Activated naive CD4-positive, alpha-beta T cell treated with Interleukin-2 at 50 U/mL for 16 hours (primary cell): Measurements from ENCODE around the gene KLRD1.
A peak's percentile ranks its signal among the peaks of the same experiment; 100 is the strongest.
"Not testable (repeated sequence)": the region's sequence is repeated elsewhere in the genome, so short reads cannot be mapped to it uniquely, and the experiment has no call there.

Source experiments
- DNase-seq: peaks from one replicate; pipeline ENCODE4 v3.0.0-alpha.2; 2020

Gene KLRD1, protein sequence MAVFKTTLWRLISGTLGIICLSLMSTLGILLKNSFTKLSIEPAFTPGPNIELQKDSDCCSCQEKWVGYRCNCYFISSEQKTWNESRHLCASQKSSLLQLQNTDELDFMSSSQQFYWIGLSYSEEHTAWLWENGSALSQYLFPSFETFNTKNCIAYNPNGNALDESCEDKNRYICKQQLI

GRCh38 chr12:10307630-10308029 lies at the start of gene KLRD1:
KLRD1 (plus strand) TSS chr12:10307870; CDS start chr12:10308078, 208 bp downstream.
- no peak for DNase-seq

- DNase-seq: no peak
Measured at GRCh38 chr12:10260927-10261326, 46.7 kb upstream of the KLRD1 start.

- no peak for DNase-seq
Measured at GRCh38 chr12:10268037-10268436, 39.6 kb upstream of the KLRD1 start.

DNA sequence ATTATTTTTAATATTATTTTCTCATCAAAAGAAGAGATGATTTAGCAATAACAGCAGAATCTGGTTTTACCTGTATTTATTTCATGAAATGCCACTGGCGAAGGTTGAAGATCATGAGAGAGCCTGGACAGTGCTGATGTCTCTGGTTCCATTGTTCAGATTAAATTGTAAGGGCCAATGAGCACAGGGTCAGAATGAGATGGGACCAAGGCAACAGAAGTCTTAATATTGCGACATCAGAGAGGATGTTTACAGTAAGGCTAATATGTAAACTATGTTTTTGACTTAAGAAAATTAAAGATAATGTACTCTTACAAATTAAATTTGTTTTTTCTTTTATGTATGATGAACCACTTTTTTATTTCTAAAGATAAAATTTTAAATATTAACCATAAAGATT lies 35.2 kb upstream of the KLRD1 start:
- no peak for DNase-seq

DNA sequence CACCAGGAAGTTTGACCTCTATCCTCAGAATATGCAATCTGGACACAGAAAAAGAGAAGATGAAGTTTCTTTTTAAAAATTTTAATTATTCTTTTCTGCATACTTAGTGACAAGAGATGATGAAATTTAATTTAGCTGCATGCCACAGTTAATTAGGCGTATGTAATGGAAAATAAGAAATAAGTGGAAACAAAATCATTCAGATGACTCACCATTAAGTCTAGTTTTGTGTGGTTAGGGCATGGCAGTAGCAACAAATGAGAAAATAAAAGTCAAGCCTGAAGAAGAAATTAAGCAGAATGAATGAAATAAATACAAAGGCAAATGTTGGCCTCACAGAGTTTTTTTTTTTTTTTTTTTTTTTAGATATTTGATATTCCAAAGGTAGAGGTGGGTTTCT lies 30.9 kb upstream of the KLRD1 start:
- no peak for DNase-seq

DNA sequence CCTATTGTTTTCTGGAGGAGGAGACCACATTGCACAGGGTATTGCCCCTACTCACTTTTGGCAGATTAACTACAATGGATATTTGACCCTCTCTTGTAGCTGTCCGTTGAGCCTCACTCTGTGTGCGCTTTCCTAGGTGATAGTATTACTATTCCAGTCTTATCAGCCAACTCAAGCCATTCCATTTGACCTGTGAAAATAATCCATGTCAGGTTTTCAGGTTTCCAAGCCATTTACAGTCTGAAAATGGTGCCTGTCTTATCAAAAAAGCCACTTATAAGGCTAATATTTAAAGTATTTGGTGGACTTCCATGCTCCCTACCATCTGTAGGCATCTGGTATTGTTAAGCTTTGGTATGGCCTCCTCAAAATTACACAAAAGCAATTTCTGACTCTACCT lies 29.6 kb upstream of the KLRD1 start:
- DNase-seq: no peak

- DNase-seq: no peak
Measured at GRCh38 chr12:10279937-10280336, 27.7 kb upstream of the KLRD1 start.

DNA sequence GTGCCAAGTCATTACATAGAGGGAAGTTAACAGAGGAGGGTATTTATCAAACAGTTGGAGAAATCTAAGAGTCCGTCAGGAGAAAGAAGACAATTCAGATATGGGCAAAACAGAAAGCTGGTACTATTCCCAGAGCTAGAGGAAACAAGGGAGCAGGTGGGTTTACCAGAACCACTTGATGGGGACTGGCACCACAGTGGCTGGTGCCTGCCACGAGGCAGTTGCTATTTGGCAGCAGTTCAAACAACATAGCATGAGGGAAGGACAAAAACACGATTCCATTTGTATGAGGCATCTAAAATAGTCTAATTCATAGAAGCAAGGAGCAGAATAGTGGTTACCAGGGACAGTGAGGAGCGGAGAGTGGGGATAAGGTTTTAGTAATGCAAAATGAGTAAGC lies 24.6 kb upstream of the KLRD1 start:
- no peak for DNase-seq

DNA sequence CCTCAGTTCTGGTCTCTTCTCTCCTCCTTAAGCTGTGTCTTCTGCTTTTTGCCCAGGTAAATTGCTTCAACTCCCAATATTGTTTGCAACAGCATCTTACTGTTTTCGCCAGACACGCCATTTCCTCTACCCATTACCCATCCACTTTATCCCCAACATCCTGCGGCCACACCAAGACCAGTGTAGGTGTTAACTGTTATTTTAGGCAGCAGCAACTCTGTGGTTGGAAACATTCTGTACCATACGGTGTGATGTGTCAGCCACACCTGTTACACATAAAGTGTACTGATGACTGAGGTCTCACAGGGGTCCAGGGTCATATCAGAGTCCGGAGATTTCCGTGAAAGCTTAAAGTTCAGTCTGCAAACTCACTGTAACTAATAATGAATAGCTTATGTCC lies 21.8 kb upstream of the KLRD1 start:
- DNase-seq: no peak

DNA sequence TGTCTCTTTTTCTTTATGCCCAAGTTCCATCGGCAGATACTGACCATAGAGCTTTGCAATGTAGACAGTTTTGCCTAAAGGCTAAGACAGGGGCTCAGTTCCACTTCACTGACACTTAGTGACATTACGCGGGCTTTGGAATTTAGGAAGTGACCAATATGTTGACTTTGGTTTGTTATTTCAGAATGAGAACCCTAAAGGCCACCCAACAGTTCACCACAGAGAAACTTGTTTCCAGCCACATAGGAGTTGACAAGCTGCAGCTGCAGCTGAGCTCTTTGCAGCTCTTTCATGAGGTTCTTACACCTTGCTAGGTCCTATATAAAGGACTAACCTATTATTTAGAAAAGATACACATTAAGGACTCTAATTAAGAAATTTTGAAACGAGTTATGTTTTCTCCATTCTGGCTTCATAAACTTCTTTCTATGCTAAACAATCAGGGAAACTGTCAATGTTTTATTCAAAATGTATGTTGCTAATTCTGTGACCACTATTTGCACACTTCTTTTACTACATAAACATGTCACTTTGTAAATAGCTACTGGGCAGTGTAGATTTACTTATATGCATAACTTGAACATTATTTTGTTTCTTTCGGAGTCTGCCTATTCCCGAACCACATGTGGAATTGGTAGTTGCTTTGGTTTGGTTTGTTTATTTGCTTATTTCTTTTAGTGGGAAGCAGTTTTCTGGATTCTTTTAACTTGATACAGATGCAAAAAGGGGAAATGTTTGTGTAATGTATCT lies 18.5 kb upstream of the KLRD1 start:
- no peak for DNase-seq

DNA sequence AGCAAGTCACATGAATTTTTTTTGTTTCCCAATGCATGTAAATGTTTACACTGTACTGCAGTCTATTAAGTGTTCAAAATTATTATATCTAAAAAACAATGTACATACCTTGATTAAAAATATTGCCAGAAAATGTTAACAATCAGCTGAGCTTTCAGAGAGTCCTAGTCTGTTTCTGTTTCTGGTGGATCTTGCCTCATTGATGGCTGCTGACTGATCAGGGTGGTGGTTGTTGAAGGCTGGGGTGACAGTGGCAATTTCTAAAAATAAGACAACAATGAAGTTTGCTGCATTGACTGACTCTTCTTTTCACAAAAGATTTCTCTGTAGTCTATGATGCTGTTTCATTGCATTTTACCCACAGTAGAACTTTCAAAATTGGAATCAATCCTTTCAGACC lies 16.6 kb upstream of the KLRD1 start:
- DNase-seq: no peak

GRCh38 chr12:10293151-10293550 lies 14.5 kb upstream of the KLRD1 start:
- no peak for DNase-seq

GRCh38 chr12:10293570-10294227 lies 14.0 kb upstream of the KLRD1 start:
- DNase-seq: no peak

- DNase-seq: no peak
Measured at GRCh38 chr12:10301103-10301502, 6.6 kb upstream of the KLRD1 start.

DNA sequence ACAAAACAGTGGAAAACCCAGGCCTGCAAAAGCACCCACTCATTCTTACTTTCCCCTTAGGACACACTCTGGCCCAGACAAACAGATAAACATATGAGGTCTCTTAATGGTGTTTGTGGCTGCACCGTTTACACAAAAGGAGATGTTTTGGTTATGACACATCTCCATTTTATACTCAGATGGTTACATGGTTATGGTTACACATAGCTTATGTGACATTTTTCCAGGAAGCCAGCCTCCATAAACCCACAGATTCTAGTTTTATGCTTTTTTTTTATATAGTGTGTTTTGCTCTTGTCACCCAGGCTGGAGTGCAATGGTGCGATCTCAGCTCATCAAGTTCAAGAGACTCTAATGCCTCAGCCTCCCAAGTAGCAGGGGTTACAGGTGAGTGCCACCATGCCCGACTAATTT lies 3.5 kb upstream of the KLRD1 start:
- DNase-seq: peak; percentile 16

GRCh38 chr12:10305411-10305810 lies 2.3 kb upstream of the KLRD1 start:
- no peak for DNase-seq

DNA sequence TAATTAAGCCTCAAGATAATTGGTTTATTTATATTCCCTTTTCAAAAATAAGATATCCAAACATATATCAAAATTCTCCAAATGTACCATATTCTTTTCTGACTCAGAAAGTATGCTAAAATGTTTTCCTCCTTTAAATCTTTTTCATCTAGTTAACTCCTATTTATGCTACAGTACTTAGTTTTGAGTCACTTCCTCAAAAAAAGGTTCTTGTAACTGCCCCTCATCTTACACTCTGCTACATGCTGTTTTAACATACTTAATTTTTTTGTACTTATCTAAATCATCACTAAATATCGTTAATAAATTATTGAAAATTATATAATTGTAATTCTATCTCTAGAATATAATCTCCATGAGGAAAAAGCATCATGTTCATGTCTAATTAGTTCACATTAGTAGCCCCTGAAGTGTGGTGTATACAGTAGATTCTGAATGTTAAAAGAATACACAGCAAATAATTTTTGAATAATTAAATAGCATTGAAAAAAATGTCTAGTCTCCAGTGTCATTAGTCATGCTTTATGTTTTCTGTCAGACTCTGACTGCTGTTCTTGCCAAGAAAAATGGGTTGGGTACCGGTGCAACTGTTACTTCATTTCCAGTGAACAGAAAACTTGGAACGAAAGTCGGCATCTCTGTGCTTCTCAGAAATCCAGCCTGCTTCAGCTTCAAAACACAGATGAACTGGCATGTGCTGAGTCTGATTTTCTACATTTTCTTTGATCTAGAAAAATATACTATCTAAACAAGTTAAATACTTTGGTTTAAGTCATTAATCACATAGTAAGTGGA lies 3.5 kb downstream of the KLRD1 start:
- DNase-seq: no peak

DNA sequence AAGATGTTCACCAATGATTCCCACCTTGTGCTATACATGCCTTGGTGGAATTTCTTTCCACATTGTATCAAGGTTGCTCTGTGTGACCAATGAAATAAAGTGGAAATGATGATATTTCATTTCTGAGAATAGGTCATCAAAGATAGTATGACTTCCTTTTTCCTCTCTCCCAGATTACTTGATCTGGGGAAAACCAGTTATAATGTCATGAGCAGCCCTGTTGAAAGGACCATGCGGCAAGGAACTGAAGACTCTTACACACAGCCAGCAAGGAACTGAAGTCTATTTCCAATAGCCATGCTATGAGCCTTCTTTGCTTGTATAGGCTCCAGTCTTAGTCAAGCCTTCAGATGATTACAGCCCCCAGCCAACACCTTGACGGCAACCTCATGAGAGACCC lies 11.7 kb downstream of the KLRD1 start:
- no peak for DNase-seq

GRCh38 chr12:10320643-10321042 lies 13.0 kb downstream of the KLRD1 start:
- DNase-seq: no peak

DNA sequence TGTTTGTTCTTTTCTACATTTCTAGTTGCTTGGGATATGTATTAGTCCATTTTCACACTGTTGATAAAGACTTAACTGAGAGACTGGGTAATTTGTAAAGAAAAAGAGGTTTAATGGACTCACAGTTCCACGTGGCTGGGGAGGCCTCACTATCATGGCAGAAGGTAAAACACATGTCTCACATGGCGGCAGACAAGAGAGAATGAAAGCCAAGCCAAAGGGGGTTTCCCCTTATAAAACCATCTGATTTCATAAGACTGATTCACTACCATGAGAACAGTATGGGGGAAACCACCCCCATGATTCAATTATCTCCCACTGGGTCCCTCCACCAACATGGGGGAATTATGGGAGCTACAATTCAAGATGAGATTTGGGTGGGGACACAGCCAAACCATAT lies 21.0 kb downstream of the KLRD1 start:
- DNase-seq: not testable (repeated sequence)

GRCh38 chr12:10331642-10332239 lies 24.1 kb downstream of the KLRD1 start:
- no peak for DNase-seq

DNA sequence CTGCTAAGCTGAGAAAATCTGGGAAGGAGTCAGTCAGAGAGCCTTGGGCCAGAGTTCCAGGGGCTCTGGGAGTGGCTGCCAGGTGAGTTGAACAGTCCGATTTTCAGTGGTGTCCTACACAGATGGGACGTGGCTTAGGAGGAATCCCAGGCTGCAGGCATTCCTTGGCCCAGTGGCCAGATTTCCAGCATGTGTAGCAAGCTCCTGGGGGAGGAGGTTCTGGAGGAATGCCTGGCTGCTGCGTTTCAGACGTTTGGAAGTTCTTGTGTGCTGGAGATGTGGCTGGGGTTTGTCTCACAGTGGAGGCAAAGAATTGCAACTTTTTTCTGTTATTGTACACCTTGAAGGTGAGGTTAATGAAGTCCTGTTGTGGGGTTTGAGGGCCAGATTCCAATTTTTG lies 28.5 kb downstream of the KLRD1 start:
- DNase-seq: not testable (repeated sequence)

- not testable (repeated sequence) for DNase-seq
Measured at GRCh38 chr12:10338470-10338869, 30.8 kb downstream of the KLRD1 start.
